SU-DHL-6 (cell line): ENCODE data around the gene CDKAL1.

Experiments used
- H2AFZ ChIP-seq: fragments of 200-600 bp; sonication (generic); 2 replicates; pipeline ENCODE4 v1.6.1; 2014; ENCODE audit warnings: low read depth, mild to moderate bottlenecking, moderate library complexity, mixed read lengths, antibody characterized with exemption, low read length; ENCODE audit not compliant: severe bottlenecking
- H3F3A ChIP-seq: fragments of 200-600 bp; shearing (Covaris generic); 2 replicates; pipeline ENCODE4 v1.6.0; 2016; ENCODE audit warnings: antibody characterized with exemption, mild to moderate bottlenecking; ENCODE audit not compliant: insufficient read depth
- H3K27ac ChIP-seq: fragments of 200-600 bp; sonication (generic); 2 replicates; pipeline ENCODE4 v1.5.1; 2016; ENCODE audit warnings: low read depth, mild to moderate bottlenecking, low read length, moderate library complexity, mixed read lengths
- H3K27me3 ChIP-seq: fragments of 200-600 bp; sonication (generic), shearing (Covaris generic); 2 replicates; pipeline ENCODE4 v1.6.0; 2014; ENCODE audit warnings: mild to moderate bottlenecking, low read length
- H3K36me3 ChIP-seq: fragments of 200-600 bp; sonication (generic); 2 replicates; pipeline ENCODE4 v1.6.1; 2014; ENCODE audit warnings: mild to moderate bottlenecking, low read length, mixed read lengths
- H3K4me2 ChIP-seq: fragments of 300-600, 200-600 bp; shearing (Covaris generic), sonication (generic); 2 replicates; pipeline ENCODE4 v1.6.0; 2014; ENCODE audit warnings: low read length, low read depth, mild to moderate bottlenecking; ENCODE audit not compliant: poor library complexity, severe bottlenecking
- H3K4me3 ChIP-seq: fragments of 200-600 bp; sonication (generic); 2 replicates; pipeline ENCODE4 v1.5.1; 2014; ENCODE audit warnings: antibody characterized with exemption, low read length, mild to moderate bottlenecking, mixed read lengths; ENCODE audit not compliant: insufficient read depth, poor library complexity, severe bottlenecking
- H3K79me2 ChIP-seq: fragments of 200-600 bp; sonication (generic); 2 replicates; pipeline ENCODE4 v1.6.1; 2014; ENCODE audit warnings: mild to moderate bottlenecking, low read length, moderate library complexity; ENCODE audit not compliant: insufficient read depth
- H3K9ac ChIP-seq: fragments of 200-600 bp; sonication (generic); 2 replicates; pipeline ENCODE4 v1.7.0; 2014; ENCODE audit warnings: mild to moderate bottlenecking, low read length
- H3K9me2 ChIP-seq: fragments of 200-600 bp; sonication (generic); replicated peaks from 2 replicates; pipeline ENCODE4 v1.6.1; 2014; ENCODE audit warnings: low read length; ENCODE audit not compliant: insufficient read depth
- H3K9me3 ChIP-seq: fragments of 200-600 bp; sonication (generic); 2 replicates; pipeline ENCODE4 v1.6.1; 2014; ENCODE audit warnings: low read length, mixed read lengths; ENCODE audit not compliant: insufficient read depth
- H4K20me1 ChIP-seq: fragments of 200-600 bp; sonication (generic); 2 replicates; pipeline ENCODE4 v1.6.1; 2014; ENCODE audit warnings: low read depth, mild to moderate bottlenecking, antibody characterized with exemption, low read length, moderate library complexity, mixed read lengths
- EZH2phosphoT487 ChIP-seq: fragments of 200-600 bp; sonication (generic), shearing (Covaris generic); conservative IDR thresholded peaks from 2 replicates; pipeline ENCODE4 v1.6.1; 2018; ENCODE audit warnings: mild to moderate bottlenecking, antibody characterized with exemption, low read length, moderate library complexity, mixed read lengths
- TF ChIP-seq, protein P1 (sequence below): fragments of 200-600 bp; sonication (generic); IDR thresholded peaks from one replicate; pipeline ENCODE4 v1.5.1; 2017; ENCODE audit warnings: antibody characterized with exemption, mild to moderate bottlenecking, low read length, moderate library complexity; ENCODE audit not compliant: insufficient read depth, poor library complexity, severe bottlenecking

CDKAL1 gene

DNA sequence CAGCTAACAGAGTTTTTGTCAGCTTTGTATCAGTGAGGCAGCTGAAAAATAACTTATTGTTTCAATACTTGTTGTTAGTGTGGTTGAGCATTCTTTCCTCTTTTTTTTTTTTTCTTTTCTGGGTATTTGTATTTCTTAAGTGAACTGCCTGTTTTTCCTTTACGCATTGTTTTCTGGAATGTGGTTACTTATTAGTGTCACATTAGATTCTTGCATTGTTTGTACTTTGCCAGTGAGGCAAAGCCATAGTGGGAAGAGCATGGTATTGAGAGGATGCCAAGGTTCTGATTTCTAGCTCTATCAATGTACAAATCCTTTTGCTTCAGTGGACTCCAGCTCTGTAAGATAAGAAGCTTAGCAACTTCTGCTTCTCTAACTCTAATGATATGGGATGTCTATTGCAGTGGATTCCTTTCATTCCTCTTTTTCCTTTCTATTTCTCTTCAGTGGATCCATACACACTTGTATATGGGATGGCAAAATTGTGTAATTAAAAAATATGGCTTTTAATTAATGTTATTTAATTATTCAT is 3.9 kb downstream of the CDKAL1 start:
- Histone ChIP-seq H3K9me2 (no peaks in the 10 kb centered on the region), H4K20me1 (peaks cover 5% of the 10 kb centered on the region; the same call in 1 of the 2 replicates), H3K36me3 (0 out of 2 replicates have a peak, but pooled peaks cover 12% of the 10 kb centered on the region), H3K9ac (no peak overlapping the region), H3K4me2 (no peak overlapping the region), H3K27me3 (no peaks in the 10 kb centered on the region), H3K9me3 (no peaks in the 10 kb centered on the region), H2AFZ (no peak overlapping the region), H3F3A (no peaks in the 10 kb centered on the region), H3K27ac (no peak overlapping the region), H3K79me2 (peaks cover 82% of the 10 kb centered on the region), H3K4me3 (no peak overlapping the region)
- no peak for TF ChIP-seq EZH2phosphoT487
- TF ChIP-seq, protein P1, sequence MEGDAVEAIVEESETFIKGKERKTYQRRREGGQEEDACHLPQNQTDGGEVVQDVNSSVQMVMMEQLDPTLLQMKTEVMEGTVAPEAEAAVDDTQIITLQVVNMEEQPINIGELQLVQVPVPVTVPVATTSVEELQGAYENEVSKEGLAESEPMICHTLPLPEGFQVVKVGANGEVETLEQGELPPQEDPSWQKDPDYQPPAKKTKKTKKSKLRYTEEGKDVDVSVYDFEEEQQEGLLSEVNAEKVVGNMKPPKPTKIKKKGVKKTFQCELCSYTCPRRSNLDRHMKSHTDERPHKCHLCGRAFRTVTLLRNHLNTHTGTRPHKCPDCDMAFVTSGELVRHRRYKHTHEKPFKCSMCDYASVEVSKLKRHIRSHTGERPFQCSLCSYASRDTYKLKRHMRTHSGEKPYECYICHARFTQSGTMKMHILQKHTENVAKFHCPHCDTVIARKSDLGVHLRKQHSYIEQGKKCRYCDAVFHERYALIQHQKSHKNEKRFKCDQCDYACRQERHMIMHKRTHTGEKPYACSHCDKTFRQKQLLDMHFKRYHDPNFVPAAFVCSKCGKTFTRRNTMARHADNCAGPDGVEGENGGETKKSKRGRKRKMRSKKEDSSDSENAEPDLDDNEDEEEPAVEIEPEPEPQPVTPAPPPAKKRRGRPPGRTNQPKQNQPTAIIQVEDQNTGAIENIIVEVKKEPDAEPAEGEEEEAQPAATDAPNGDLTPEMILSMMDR: no peak

DNA sequence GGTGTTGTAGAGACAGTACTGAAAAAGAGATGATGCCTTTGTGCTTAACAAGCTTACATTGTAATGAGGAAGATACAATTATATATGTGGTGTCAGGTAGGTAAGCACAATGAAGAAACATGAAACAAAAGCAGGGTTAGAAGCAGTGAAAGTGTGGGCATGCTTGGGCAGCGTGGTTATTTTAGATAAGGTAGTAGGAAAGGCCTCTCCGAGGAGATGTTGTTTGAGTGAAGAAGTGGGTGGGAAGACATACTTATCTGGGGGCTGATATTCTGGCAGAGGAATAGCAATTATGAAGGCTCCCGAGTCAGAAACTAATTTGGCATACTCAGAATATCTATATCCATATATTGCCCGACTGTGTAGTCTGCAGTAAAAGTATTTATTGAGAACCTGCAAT is 4.7 kb downstream of the CDKAL1 start:
- no peak overlapping the region for H2AFZ ChIP-seq
- peaks cover 82% of the 10 kb centered on the region for H3K79me2 ChIP-seq
- no peak overlapping the region for H3K4me3 ChIP-seq
- H3F3A ChIP-seq: no peaks in the 10 kb centered on the region
- no peaks in the 10 kb centered on the region for H3K9me2 ChIP-seq
- no peak overlapping the region for H3K4me2 ChIP-seq
- no peaks in the 10 kb centered on the region for H3K27me3 ChIP-seq
- H3K27ac ChIP-seq: no peak overlapping the region
- H4K20me1 ChIP-seq: peaks cover 5% of the 10 kb centered on the region; the same call in 1 of the 2 replicates
- H3K9ac ChIP-seq: no peak overlapping the region
- TF ChIP-seq EZH2phosphoT487: no peak
- TF ChIP-seq, protein P1: no peak
- H3K9me3 ChIP-seq: no peaks in the 10 kb centered on the region
- H3K36me3 ChIP-seq: 0 out of 2 replicates have a peak, but pooled peaks cover 12% of the 10 kb centered on the region

DNA sequence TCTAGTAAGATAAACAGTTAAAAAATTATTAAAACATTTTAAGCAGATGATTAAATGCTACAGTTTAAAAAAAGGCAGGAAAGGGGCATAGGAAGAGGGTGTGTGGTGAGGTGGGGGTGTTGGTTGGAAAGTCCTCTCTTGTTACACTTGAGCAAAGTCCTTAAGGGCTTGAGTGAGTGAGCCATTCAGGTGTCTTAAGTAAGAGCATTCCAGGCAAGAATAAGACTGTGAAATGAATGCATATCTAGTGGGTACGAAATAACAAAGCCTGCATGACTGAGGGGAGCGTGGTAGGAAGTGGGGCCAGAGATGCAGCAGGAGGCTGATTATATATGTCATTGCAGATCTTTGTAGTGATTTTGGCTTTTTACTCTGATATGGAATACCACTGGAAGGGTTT is 5.1 kb downstream of the CDKAL1 start:
- Histone ChIP-seq H3K9me2 (no peaks in the 10 kb centered on the region), H3K9me3 (no peaks in the 10 kb centered on the region), H3K4me3 (no peak overlapping the region), H2AFZ (no peak overlapping the region), H3K79me2 (peaks cover 81% of the 10 kb centered on the region), H3K27me3 (no peaks in the 10 kb centered on the region), H4K20me1 (peaks cover 5% of the 10 kb centered on the region; the same call in 1 of the 2 replicates), H3K27ac (no peak overlapping the region), H3K4me2 (no peak overlapping the region), H3F3A (no peaks in the 10 kb centered on the region), H3K9ac (no peak overlapping the region), H3K36me3 (0 out of 2 replicates have a peak, but pooled peaks cover 12% of the 10 kb centered on the region)
- TF ChIP-seq, protein P1: no peak
- TF ChIP-seq EZH2phosphoT487: no peak
